K562 (cell line): ENCODE measurements around the gene MYOCD. TPM values are rescaled to one million over a fixed set of nuclear protein-coding genes. Genes with fewer than 3 reads are reported as not detected.

Experiments used
- ATAC-seq: fragments of 200-7000 bp; cut with Tn5 transposase; 3 replicates; pipeline ENCODE4 v1.9.1; 2020; ENCODE audit warnings: moderate library complexity
- BruUV-seq: library from RNA; stranded (reverse); fragments of 400-500 nt; replicated peaks from 2 replicates; lab custom pipeline; 2021; lab: Mats Ljungman, UMichigan
- CTCF ChIA-PET: fragments of 300-600 bp; formaldehyde crosslinking; extraction: SDS; loops from one replicate; lab custom pipeline; 2021; ENCODE audit warnings: low intra/inter-chr PET ratio; lab: Yijun Ruan, JAX
- POLR2A ChIA-PET: fragments of 300-600, 350-650 bp; sonication (Branson Sonifier 250); formaldehyde crosslinking; extraction: SDS; loops from one replicate; lab custom pipeline; 2021; ENCODE audit warnings: antibody characterized with exemption, inconsistent platforms; lab: Yijun Ruan, JAX
- DNase-seq, 4 experiments: peaks; one replicate each; pipeline versions ENCODE4 v3.0.0 to v3.0.0-alpha.2; 2011 to 2018; ENCODE audit warnings: low spot score in 3 of 4, mixed read lengths in 3 of 4; ENCODE audit errors: extremely low read depth in 1 of 4
- FAIRE-seq: peaks from 2 replicates; lab custom pipeline; 2011; peaks lifted over from hg19 to GRCh38; lab: Jason Lieb, UNC
- H2AFZ ChIP-seq: 2 replicates; pipeline ENCODE4 v1.6.0; 2011; ENCODE audit warnings: low read depth, low read length, control low read depth, inconsistent platforms
- H3K27ac ChIP-seq: fragments of 200-600 bp; 3 replicates; pipeline ENCODE4 v1.8.0; 2011; ENCODE audit warnings: low read depth, mild to moderate bottlenecking, control low read depth, inconsistent platforms, low read length, moderate library complexity, mixed read lengths; ENCODE audit errors: extremely low read depth
- H3K27me3 ChIP-seq, 2 experiments: fragments of 300-600 bp in 1 of 2; 2 replicates in 1 of 2; 3 replicates in 1 of 2; pipeline versions ENCODE4 v1.6.0 to v1.8.0; 2011; ENCODE audit warnings: inconsistent platforms in 2 of 2, low read length in 2 of 2, mild to moderate bottlenecking in 1 of 2, mixed read lengths in 1 of 2, moderate library complexity in 1 of 2; ENCODE audit not compliant: control insufficient read depth in 2 of 2, insufficient read depth in 2 of 2
- H3K36me3 ChIP-seq: fragments of 300-600 bp; 3 replicates; pipeline ENCODE4 v1.8.0; 2011; ENCODE audit warnings: mild to moderate bottlenecking, low read length, inconsistent platforms; ENCODE audit not compliant: control insufficient read depth, insufficient read depth
- H3K4me1 ChIP-seq, 2 experiments: fragments of 200-600 bp in 1 of 2; replicated peaks in 1 of 2; 2 replicates in 1 of 2; 3 replicates in 1 of 2; pipeline versions ENCODE4 v1.5.1 to v1.8.0; 2011; ENCODE audit warnings: inconsistent platforms in 2 of 2, low read length in 2 of 2, mild to moderate bottlenecking in 1 of 2, mixed read lengths in 1 of 2, moderate library complexity in 1 of 2; ENCODE audit not compliant: control insufficient read depth in 2 of 2, insufficient read depth in 2 of 2
- H3K4me2 ChIP-seq: 2 replicates; pipeline ENCODE4 v1.6.1; 2011; ENCODE audit warnings: low read length, control low read depth, inconsistent platforms, mixed read lengths; ENCODE audit not compliant: insufficient read depth
- H3K4me3 ChIP-seq: fragments of 200-600 bp; sonication (generic), shearing (Covaris generic); 2 replicates; pipeline ENCODE4 v1.5.1; 2016; ENCODE audit warnings: control low read depth, inconsistent platforms
- H3K79me2 ChIP-seq: fragments of 200-600 bp; 3 replicates; pipeline ENCODE4 v1.8.0; 2011; ENCODE audit warnings: low read length, inconsistent platforms; ENCODE audit not compliant: control insufficient read depth, insufficient read depth
- H3K9ac ChIP-seq, 2 experiments: 2 replicates each; pipeline versions ENCODE4 v1.6.0 to v1.6.1; 2011; ENCODE audit warnings: low read depth in 2 of 2, low read length in 2 of 2, control low read depth in 1 of 2, inconsistent platforms in 1 of 2, mild to moderate bottlenecking in 1 of 2, mixed read lengths in 1 of 2; ENCODE audit not compliant: insufficient read depth in 1 of 2
- H3K9me1 ChIP-seq: one replicate; pipeline ENCODE4 v1.6.0; 2011; ENCODE audit warnings: inconsistent platforms, mild to moderate bottlenecking, low read length, moderate library complexity; ENCODE audit not compliant: control insufficient read depth, insufficient read depth
- H3K9me3 ChIP-seq: replicated peaks from 2 replicates; pipeline ENCODE4 v1.5.1; 2011; ENCODE audit warnings: low read depth, low read length, inconsistent platforms; ENCODE audit not compliant: control insufficient read depth, insufficient read depth
- H4K20me1 ChIP-seq: replicated peaks from 2 replicates; pipeline ENCODE4 v1.6.1; 2011; ENCODE audit warnings: low read length, inconsistent platforms, mixed read lengths; ENCODE audit not compliant: control insufficient read depth, insufficient read depth
- ETV6 ChIP-seq, 3 experiments: fragments of 150-350 bp in 1 of 3; sonication (generic) in 1 of 3; formaldehyde crosslinking in 1 of 3; IDR thresholded peaks; 2 replicates each; pipeline versions ENCODE4 v1.6.1 to v1.8.0; 2014 to 2022; ENCODE audit warnings: borderline replicate concordance in 2 of 3, low read depth in 2 of 3, antibody characterized with exemption in 1 of 3, low read length in 1 of 3, mild to moderate bottlenecking in 1 of 3, missing genetic modification reagents in 1 of 3
- HEY1 ChIP-seq: fragments of 250-450 bp; sonication (Bioruptor Pico); IDR thresholded peaks from 2 replicates; pipeline ENCODE4 v1.5.0; 2020; ENCODE audit warnings: mild to moderate bottlenecking, moderate library complexity, borderline replicate concordance
- KAT8 ChIP-seq: fragments of 450-650 bp; IDR thresholded peaks from 2 replicates; pipeline ENCODE4 v1.6.1; 2016; ENCODE audit warnings: low read depth, mild to moderate bottlenecking
- in situ Hi-C: fragments of 300-500 bp; cut with MboI; formaldehyde crosslinking; loops from 4 replicates; pipeline ENCODE4 v1.15.0; 2018; ENCODE audit warnings: inconsistent platforms, mixed read lengths
- intact Hi-C: fragments of 100-400 bp; cut with micrococcal nuclease; formaldehyde crosslinking; loops from 2 replicates; pipeline ENCODE4 v1.14.2; 2022
- polyA plus RNA-seq, 8 experiments: library from polyadenylated mRNA; depleted of rRNA in 4 of 8; stranded (reverse) in 5 of 8; unstranded in 3 of 8; fragments of >200 nt; fragmentation: Nextera tagmentation in 2 of 8; fragmentation: Illumina TruSeq in 1 of 8; extraction: Ambion mirVana in 2 of 8; extraction: Trizol in 1 of 8; gene quantifications; 2 replicates each; pipeline versions ENCODE4 v1.2.1 to v1.2.3, GENCODE V29; 2011 to 2014; ENCODE audit warnings: inconsistent platforms in 1 of 8, missing spikeins in 1 of 8
- total RNA-seq, 7 experiments: library from RNA; depleted of rRNA in 6 of 7; stranded (reverse); fragments of >200 nt in 6 of 7; fragmentation: Illumina TruSeq in 2 of 7; extraction: Trizol in 2 of 7; gene quantifications; 2 replicates each; pipeline versions ENCODE4 v1.2.1 to v1.2.3, GENCODE V29; 2011 to 2021; ENCODE audit warnings: low replicate concordance in 1 of 7
- TF ChIP-seq, protein P1 (sequence below): fragments of 250-450 bp; sonication (Bioruptor Pico); IDR thresholded peaks from 2 replicates; pipeline ENCODE4 v1.8.0; 2021; ENCODE audit warnings: moderate library complexity, mild to moderate bottlenecking, inconsistent platforms

The MYOCD gene
- total and polyA plus RNA-seq, 9 of the 15 experiments (the other 6 are each of a cell fraction or from before 2014, with no cell fraction given): not detected

GRCh38 chr17:12709063-12709462 lies 43.4 kb downstream of the MYOCD start:
- Histone ChIP-seq H3K9me1 (no peaks in the 10 kb centered on the region), H3K27ac (no peak overlapping the region), H3K9ac (no peak overlapping the region), H4K20me1 (no peaks in the 10 kb centered on the region), H3K36me3 (no peaks in the 10 kb centered on the region), H2AFZ (no peak overlapping the region), H3K4me3 (no peak overlapping the region), H3K4me2 (no peak overlapping the region), H3K79me2 (no peaks in the 10 kb centered on the region), H3K27me3 (no peaks in the 10 kb centered on the region), H3K9me3 (no peaks in the 10 kb centered on the region), H3K4me1 (no peaks in the 10 kb centered on the region)
- ATAC-seq (no peak), DNase-seq (no peak), FAIRE-seq (no peak)
- intact Hi-C loops (no loop called here), in situ Hi-C loops (no loop called here)
- ChIA-PET POLR2A (no interaction called here), CTCF (no interaction called here)
- BruUV-seq: no TSS peak
- TF ChIP-seq, protein P1, sequence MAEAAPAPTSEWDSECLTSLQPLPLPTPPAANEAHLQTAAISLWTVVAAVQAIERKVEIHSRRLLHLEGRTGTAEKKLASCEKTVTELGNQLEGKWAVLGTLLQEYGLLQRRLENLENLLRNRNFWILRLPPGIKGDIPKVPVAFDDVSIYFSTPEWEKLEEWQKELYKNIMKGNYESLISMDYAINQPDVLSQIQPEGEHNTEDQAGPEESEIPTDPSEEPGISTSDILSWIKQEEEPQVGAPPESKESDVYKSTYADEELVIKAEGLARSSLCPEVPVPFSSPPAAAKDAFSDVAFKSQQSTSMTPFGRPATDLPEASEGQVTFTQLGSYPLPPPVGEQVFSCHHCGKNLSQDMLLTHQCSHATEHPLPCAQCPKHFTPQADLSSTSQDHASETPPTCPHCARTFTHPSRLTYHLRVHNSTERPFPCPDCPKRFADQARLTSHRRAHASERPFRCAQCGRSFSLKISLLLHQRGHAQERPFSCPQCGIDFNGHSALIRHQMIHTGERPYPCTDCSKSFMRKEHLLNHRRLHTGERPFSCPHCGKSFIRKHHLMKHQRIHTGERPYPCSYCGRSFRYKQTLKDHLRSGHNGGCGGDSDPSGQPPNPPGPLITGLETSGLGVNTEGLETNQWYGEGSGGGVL (CRISPR knock-in tag): no peak
- no peak for TF ChIP-seq HEY1
- no peak for TF ChIP-seq KAT8
- no peak for TF ChIP-seq ETV6 (IDR thresholded peaks at IDR 0.05; ENCODE audit: borderline replicate concordance in 1 of 2, low read depth in 2 of 2, low read length in 1 of 2)
- no peak for TF ChIP-seq ETV6 (CRISPR knock-in tag; IDR thresholded peaks at IDR 0.05; ENCODE audit: borderline replicate concordance)
